Central memory CD8-positive, alpha-beta T cell (primary cell): Measurements from ENCODE around the gene BANK1.

ENCODE experiments used
- ATAC-seq: fragments of 150-1000 bp; cut with Tn5 transposase; replicated peaks from 2 replicates; pipeline ENCODE4 v1.10.0; 2022; ENCODE audit warnings: mild to moderate bottlenecking, moderate FRiP score, moderate number of reproducible peaks; ENCODE audit not compliant: poor library complexity, severe bottlenecking; ENCODE audit errors: extremely low read depth
- DNase-seq, 2 donors: peaks; one replicate each; pipeline ENCODE4 v3.0.0; 2021; ENCODE audit warnings: low spot score in 2 of 2
- H3K27ac Mint-ChIP-seq: one replicate; pipeline ENCODE4 v1.8.0; 2022; ENCODE audit warnings: low read depth, mild to moderate bottlenecking, moderate library complexity, mixed read lengths
- H3K27me3 Mint-ChIP-seq: one replicate; pipeline ENCODE4 v1.8.0; 2022; ENCODE audit warnings: mixed read lengths
- H3K36me3 Mint-ChIP-seq: one replicate; pipeline ENCODE4 v1.8.0; 2022; ENCODE audit warnings: mild to moderate bottlenecking, moderate library complexity, mixed read lengths; ENCODE audit not compliant: insufficient read depth
- H3K4me1 Mint-ChIP-seq: one replicate; pipeline ENCODE4 v1.8.0; 2022; ENCODE audit warnings: mixed read lengths
- H3K4me3 Mint-ChIP-seq: one replicate; pipeline ENCODE4 v1.8.0; 2022; ENCODE audit warnings: mild to moderate bottlenecking, moderate library complexity, mixed read lengths
- H3K9me3 Mint-ChIP-seq: one replicate; pipeline ENCODE4 v1.8.0; 2022; ENCODE audit warnings: mixed read lengths

BANK1 gene

GRCh38 chr4:101785486-101785885, 5.0 kb upstream of the BANK1 start:
- no peak overlapping the region for H3K4me3 Mint-ChIP-seq
- ATAC-seq (no peak), DNase-seq (no peak)
- peaks cover 5% of the 10 kb centered on the region for H3K4me1 Mint-ChIP-seq
- H3K36me3 Mint-ChIP-seq, result peaks cover 2% of the 10 kb centered on the region
- H3K27ac Mint-ChIP-seq, result no peak overlapping the region
- peaks cover 29% of the 10 kb centered on the region for H3K27me3 Mint-ChIP-seq
- H3K9me3 Mint-ChIP-seq, result no peaks in the 10 kb centered on the region

GRCh38 chr4:101787701-101788316, 2.7 kb upstream of the BANK1 start:
- no peak overlapping the region for H3K4me3 Mint-ChIP-seq
- ATAC-seq (no peak), DNase-seq (no peak)
- H3K27me3 Mint-ChIP-seq, result peaks cover 19% of the 10 kb centered on the region
- peaks cover 2% of the 10 kb centered on the region for H3K36me3 Mint-ChIP-seq
- no peaks in the 10 kb centered on the region for H3K9me3 Mint-ChIP-seq
- H3K27ac Mint-ChIP-seq, result no peak overlapping the region
- H3K4me1 Mint-ChIP-seq, result peaks cover 6% of the 10 kb centered on the region

- DNase-seq, result no peak
- Mint-ChIP-seq H3K9me3 (no peaks in the 10 kb centered on the region), H3K4me3 (peak overlapping the region; percentile 73), H3K27ac (no peak overlapping the region), H3K4me1 (peaks cover 6% of the 10 kb centered on the region), H3K36me3 (peaks cover 2% of the 10 kb centered on the region), H3K27me3 (peaks cover 41% of the 10 kb centered on the region)
- ATAC-seq, result no peak
Observed at GRCh38 chr4:101791182-101791558, 640 bp downstream of the BANK1 start.

GRCh38 chr4:101792056-101792590, 1.6 kb downstream of the BANK1 start:
- ATAC-seq, result no peak
- Mint-ChIP-seq H3K4me3 (peak overlapping the region; percentile 42), H3K27ac (no peak overlapping the region), H3K4me1 (peaks cover 6% of the 10 kb centered on the region), H3K36me3 (peaks cover 2% of the 10 kb centered on the region), H3K27me3 (peaks cover 41% of the 10 kb centered on the region), H3K9me3 (no peaks in the 10 kb centered on the region)
- no peak for DNase-seq

GRCh38 chr4:101793397-101793796, 2.9 kb downstream of the BANK1 start:
- Mint-ChIP-seq H3K4me3 (no peak overlapping the region), H3K36me3 (peaks cover 2% of the 10 kb centered on the region), H3K4me1 (peaks cover 6% of the 10 kb centered on the region), H3K27ac (no peak overlapping the region), H3K27me3 (peaks cover 41% of the 10 kb centered on the region), H3K9me3 (no peaks in the 10 kb centered on the region)
- DNase-seq, result no peak
- ATAC-seq, result no peak

GRCh38 chr4:101794806-101795205, 4.3 kb downstream of the BANK1 start:
- Mint-ChIP-seq H3K4me1 (peaks cover 6% of the 10 kb centered on the region), H3K4me3 (no peak overlapping the region)
- no peak for ATAC-seq

GRCh38 chr4:101795704-101796103, 5.2 kb downstream of the BANK1 start:
- Mint-ChIP-seq H3K27me3 (peaks cover 41% of the 10 kb centered on the region), H3K4me3 (no peak overlapping the region), H3K36me3 (no peaks in the 10 kb centered on the region), H3K9me3 (no peaks in the 10 kb centered on the region), H3K27ac (no peak overlapping the region), H3K4me1 (no peaks in the 10 kb centered on the region)
- DNase-seq (no peak), ATAC-seq (no peak)

More at GRCh38 chr4:101794806-101795205, 4.3 kb downstream of the BANK1 start:
- peaks cover 2% of the 10 kb centered on the region for H3K36me3 Mint-ChIP-seq
- H3K9me3 Mint-ChIP-seq, result no peaks in the 10 kb centered on the region
- no peak overlapping the region for H3K27ac Mint-ChIP-seq
- DNase-seq, result no peak
- H3K27me3 Mint-ChIP-seq, result peaks cover 41% of the 10 kb centered on the region

GRCh38 chr4:101801958-101802357, 11.4 kb downstream of the BANK1 start:
- Mint-ChIP-seq H3K27me3 (peaks cover 29% of the 10 kb centered on the region), H3K27ac (no peak overlapping the region), H3K4me1 (no peaks in the 10 kb centered on the region), H3K9me3 (no peaks in the 10 kb centered on the region), H3K4me3 (no peak overlapping the region), H3K36me3 (no peaks in the 10 kb centered on the region)
- ATAC-seq, result no peak
- no peak for DNase-seq

GRCh38 chr4:101806914-101807313, 16.4 kb downstream of the BANK1 start:
- DNase-seq (no peak), ATAC-seq (no peak)
- no peak overlapping the region for H3K27ac Mint-ChIP-seq
- no peaks in the 10 kb centered on the region for H3K9me3 Mint-ChIP-seq
- no peaks in the 10 kb centered on the region for H3K36me3 Mint-ChIP-seq
- H3K4me3 Mint-ChIP-seq, result no peak overlapping the region
- H3K4me1 Mint-ChIP-seq, result no peaks in the 10 kb centered on the region
- H3K27me3 Mint-ChIP-seq, result peaks cover 18% of the 10 kb centered on the region

GRCh38 chr4:101807351-101807750, 16.8 kb downstream of the BANK1 start:
- no peak overlapping the region for H3K4me3 Mint-ChIP-seq
- H3K27ac Mint-ChIP-seq, result no peak overlapping the region
- no peaks in the 10 kb centered on the region for H3K9me3 Mint-ChIP-seq

GRCh38 chr4:101813604-101814003, 23.1 kb downstream of the BANK1 start:
- ATAC-seq, result no peak

More at GRCh38 chr4:101807351-101807750, 16.8 kb downstream of the BANK1 start:
- Mint-ChIP-seq H3K36me3 (no peaks in the 10 kb centered on the region), H3K4me1 (no peaks in the 10 kb centered on the region), H3K27me3 (peaks cover 13% of the 10 kb centered on the region)
- no peak for ATAC-seq
- DNase-seq, result no peak

GRCh38 chr4:101818362-101818761, 27.8 kb downstream of the BANK1 start:
- Mint-ChIP-seq H3K27me3 (peaks cover 13% of the 10 kb centered on the region), H3K27ac (no peak overlapping the region), H3K36me3 (no peaks in the 10 kb centered on the region), H3K4me3 (no peak overlapping the region), H3K4me1 (no peaks in the 10 kb centered on the region), H3K9me3 (peaks cover 6% of the 10 kb centered on the region)
- ATAC-seq, result no peak
- no peak for DNase-seq

More at GRCh38 chr4:101813604-101814003, 23.1 kb downstream of the BANK1 start:
- Mint-ChIP-seq H3K27me3 (no peaks in the 10 kb centered on the region), H3K4me3 (no peak overlapping the region), H3K27ac (no peak overlapping the region), H3K36me3 (no peaks in the 10 kb centered on the region), H3K9me3 (no peaks in the 10 kb centered on the region), H3K4me1 (no peaks in the 10 kb centered on the region)
- DNase-seq, result no peak

GRCh38 chr4:101823864-101824263, 33.3 kb downstream of the BANK1 start:
- Mint-ChIP-seq H3K9me3 (peaks cover 6% of the 10 kb centered on the region), H3K36me3 (no peaks in the 10 kb centered on the region), H3K27ac (no peak overlapping the region), H3K4me3 (no peak overlapping the region), H3K27me3 (peaks cover 13% of the 10 kb centered on the region), H3K4me1 (no peaks in the 10 kb centered on the region)
- ATAC-seq, result no peak
- no peak for DNase-seq
